Gastroesophageal sphincter (tissue), 3 donors: ENCODE results near the gene GRID2.

Experiments used
- CTCF ChIP-seq, 4 experiments: fragments of 200-600 bp in 2 of 4; fragments of 450-650 bp in 2 of 4; sonication (generic) in 1 of 4; IDR thresholded peaks; one replicate each; pipeline ENCODE4 v1.5.1; 2017 to 2019; ENCODE audit warnings: antibody characterized with exemption in 4 of 4, mild to moderate bottlenecking in 2 of 4, moderate library complexity in 2 of 4
- POLR2AphosphoS5 ChIP-seq: sonication (generic); formaldehyde crosslinking; IDR thresholded peaks from one replicate; pipeline ENCODE4 v1.6.1; 2017; ENCODE audit warnings: antibody characterized with exemption

DNA sequence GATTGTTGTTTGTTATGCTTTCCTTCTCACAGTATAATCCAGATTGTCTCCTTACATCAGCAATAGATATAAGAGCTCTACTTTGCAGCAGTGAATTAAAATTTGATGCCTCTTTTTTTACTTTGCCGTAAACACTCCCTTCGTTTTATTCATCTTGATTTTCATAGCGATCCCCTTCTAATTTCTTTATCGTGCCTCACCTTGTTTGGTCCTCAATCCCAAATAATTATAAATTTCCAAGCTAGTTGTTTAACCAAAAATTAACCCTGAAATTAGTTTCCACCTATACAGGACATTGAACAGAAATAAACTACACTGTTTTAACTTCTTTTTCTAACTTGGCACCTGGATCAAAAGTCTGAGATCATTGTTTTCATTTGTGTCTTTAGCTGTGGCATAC is 35.1 kb upstream of the GRID2 start:
- no peak for TF ChIP-seq CTCF (IDR thresholded peaks at IDR 0.05)
- no peak for TF ChIP-seq POLR2AphosphoS5
